DMS114 treated with DMSO at 0.1 percent for 48 hours (cell line): ENCODE data around the gene PCDHB7.
"Not testable (repeated sequence)": the region's sequence is repeated elsewhere in the genome, so short reads cannot be mapped to it uniquely, and the experiment has no call there.

Source experiments
- DNase-seq: peaks from one replicate; lab custom pipeline; 2025; ENCODE audit not compliant: unreplicated experiment; lab: John Stamatoyannopoulos, UW

PCDHB7 gene

DNA sequence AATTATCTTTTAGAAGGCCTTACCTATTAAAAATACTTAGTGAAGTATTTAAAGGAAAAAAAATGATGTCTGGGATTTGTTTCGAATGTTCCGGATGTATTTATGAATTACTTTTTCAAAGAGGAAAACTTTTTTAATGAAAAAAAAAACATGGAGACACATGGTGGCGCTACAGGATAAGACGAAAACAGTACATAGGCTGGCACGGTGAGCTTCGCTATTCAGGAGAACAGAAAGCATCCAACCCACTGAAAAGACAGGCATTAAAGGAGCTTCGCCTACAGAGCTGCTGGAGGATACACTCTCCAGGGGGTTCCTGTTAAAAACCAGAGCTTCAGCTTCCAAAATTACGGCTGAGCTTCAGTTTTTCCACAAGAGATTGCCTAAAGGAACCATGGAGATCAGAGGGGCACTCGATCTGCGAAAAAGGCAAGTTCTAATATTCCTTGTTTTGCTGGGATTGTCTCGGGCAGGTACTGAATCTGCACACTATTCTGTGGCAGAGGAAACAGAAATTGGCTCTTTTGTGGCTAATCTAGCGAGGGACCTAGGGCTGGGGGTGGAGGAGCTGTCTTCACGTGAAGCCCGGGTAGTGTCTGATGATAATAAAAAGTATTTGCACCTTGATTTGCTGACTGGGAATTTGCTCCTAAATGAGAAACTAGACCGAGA, 50.8 kb downstream of the PCDHB7 start, which contains the start of gene PCDHB14:
Gene PCDHB14, plus strand, starts transcription at position 232 of the 672 bp plus-strand sequence. Its CDS starts 163 bp downstream, at position 395.
- DNase-seq: peak; percentile 64

DNA sequence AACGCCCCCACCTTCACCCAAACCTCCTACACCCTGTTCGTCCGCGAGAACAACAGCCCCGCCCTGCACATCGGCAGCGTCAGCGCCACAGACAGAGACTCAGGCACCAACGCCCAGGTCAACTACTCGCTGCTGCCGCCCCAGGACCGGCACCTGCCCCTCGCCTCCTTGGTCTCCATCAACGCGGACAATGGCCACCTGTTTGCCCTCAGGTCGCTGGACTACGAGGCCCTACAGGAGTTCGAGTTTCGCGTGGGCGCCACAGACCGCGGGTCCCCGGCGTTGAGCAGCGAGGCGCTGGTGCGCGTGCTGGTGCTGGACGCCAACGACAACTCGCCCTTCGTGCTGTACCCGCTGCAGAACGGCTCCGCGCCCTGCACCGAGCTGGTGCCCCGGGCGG, 52.4 kb downstream of the PCDHB7 start:
- DNase-seq: not testable (repeated sequence)

DNA sequence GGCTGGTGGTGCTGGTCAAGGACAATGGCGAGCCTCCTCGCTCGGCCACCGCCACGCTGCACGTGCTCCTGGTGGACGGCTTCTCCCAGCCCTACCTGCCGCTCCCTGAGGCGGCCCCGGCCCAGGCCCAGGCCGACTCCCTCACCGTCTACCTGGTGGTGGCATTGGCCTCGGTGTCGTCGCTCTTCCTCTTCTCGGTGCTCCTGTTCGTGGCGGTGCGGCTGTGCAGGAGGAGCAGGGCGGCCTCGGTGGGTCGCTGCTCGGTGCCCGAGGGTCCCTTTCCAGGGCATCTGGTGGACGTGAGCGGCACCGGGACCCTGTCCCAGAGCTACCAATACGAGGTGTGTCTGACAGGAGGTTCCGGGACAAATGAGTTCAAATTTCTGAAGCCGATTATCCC, 53.0 kb downstream of the PCDHB7 start:
- not testable (repeated sequence) for DNase-seq
